C4-2B (cell line): ENCODE results near the gene LYSET.
A peak's percentile ranks its signal among the peaks of the same experiment; 100 is the strongest.

Source experiments
- H3K27ac ChIP-seq: fragments of 450-650 bp; 2 replicates; pipeline ENCODE4 v1.5.1; 2017
- ZFX ChIP-seq: fragments of 450-650 bp; IDR thresholded peaks from 2 replicates; pipeline ENCODE4 v1.6.1; 2017
- TF ChIP-seq, protein P1 (sequence below): fragments of 450-650 bp; conservative IDR thresholded peaks from 2 replicates; pipeline ENCODE4 v1.5.1; 2017; ENCODE audit warnings: mild to moderate bottlenecking

Gene LYSET, protein sequence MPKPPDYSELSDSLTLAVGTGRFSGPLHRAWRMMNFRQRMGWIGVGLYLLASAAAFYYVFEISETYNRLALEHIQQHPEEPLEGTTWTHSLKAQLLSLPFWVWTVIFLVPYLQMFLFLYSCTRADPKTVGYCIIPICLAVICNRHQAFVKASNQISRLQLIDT

DNA sequence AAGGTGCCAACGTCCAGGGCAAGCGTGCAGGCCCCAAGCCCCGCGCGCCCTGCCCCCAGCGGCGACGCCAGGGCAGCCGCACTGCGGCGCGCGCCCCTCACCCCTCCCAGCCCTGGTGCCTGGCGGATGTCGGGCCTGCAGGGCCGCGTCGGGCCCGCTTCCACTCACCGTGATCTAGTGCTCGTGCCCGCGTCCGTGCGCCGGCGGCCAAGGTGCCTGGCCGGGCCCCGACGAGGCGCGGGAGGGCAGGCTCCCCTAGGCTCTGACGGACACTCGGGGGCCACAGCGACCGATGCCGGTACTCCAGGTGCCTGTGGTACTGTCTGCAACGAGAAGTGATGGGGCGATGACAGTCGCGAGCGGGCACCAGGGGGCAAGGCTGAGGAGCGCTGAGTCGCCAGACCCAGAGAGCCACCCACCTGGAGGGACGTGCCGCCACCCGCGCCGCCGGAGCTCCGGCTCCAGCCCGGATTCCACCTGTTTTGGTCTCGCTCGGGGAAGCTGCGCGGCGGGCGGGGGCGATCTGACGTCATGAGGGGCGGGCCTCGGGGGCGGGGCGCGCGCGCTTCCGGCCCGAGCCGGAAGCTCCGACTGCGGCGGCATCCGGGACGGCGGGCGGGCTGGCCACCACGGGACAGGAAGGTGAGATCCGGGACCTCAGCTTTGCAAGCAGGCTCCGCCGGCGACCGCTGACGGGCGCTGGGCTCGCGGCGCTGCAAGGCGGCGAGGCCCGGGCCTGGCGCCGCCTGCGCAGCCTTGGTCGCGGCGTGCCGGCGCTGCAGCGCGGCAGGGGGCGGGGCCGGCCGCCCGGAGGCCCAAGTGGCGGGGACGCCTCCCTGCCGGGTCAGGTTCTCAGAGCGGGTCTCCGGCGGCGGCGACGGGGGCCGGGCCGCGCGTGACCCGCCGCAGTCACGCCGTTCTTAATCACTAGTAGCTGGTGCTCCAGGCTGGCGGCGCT, at the start of gene LYSET, which contains the start of gene MOAP1:
Gene LYSET, plus strand, starts transcription at position 927 of the 958 bp plus-strand sequence. CDS start 89 bp downstream, outside the sequence.
Gene MOAP1, minus strand, starts transcription at position 507 of the 958 bp plus-strand sequence. CDS start 655 bp downstream, outside the sequence.
- peak within 1 kb of the TSS; percentile 95 for H3K27ac ChIP-seq
- peak; percentile 97 for TF ChIP-seq ZFX
- TF ChIP-seq, protein P1, sequence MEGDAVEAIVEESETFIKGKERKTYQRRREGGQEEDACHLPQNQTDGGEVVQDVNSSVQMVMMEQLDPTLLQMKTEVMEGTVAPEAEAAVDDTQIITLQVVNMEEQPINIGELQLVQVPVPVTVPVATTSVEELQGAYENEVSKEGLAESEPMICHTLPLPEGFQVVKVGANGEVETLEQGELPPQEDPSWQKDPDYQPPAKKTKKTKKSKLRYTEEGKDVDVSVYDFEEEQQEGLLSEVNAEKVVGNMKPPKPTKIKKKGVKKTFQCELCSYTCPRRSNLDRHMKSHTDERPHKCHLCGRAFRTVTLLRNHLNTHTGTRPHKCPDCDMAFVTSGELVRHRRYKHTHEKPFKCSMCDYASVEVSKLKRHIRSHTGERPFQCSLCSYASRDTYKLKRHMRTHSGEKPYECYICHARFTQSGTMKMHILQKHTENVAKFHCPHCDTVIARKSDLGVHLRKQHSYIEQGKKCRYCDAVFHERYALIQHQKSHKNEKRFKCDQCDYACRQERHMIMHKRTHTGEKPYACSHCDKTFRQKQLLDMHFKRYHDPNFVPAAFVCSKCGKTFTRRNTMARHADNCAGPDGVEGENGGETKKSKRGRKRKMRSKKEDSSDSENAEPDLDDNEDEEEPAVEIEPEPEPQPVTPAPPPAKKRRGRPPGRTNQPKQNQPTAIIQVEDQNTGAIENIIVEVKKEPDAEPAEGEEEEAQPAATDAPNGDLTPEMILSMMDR: peak; percentile 49

GRCh38 chr14:93135399-93135798, 49.7 kb upstream of the LYSET start:
- H3K27ac ChIP-seq: peak overlapping the region; percentile 77
- TF ChIP-seq, protein P1: no peak
- TF ChIP-seq ZFX: no peak

GRCh38 chr14:93136009-93136408, 49.1 kb upstream of the LYSET start:
- peak overlapping the region; percentile 77 for H3K27ac ChIP-seq
- TF ChIP-seq, protein P1: no peak
- TF ChIP-seq ZFX: no peak

GRCh38 chr14:93136508-93136907, 48.6 kb upstream of the LYSET start:
- H3K27ac ChIP-seq: peak overlapping the region; percentile 77

DNA sequence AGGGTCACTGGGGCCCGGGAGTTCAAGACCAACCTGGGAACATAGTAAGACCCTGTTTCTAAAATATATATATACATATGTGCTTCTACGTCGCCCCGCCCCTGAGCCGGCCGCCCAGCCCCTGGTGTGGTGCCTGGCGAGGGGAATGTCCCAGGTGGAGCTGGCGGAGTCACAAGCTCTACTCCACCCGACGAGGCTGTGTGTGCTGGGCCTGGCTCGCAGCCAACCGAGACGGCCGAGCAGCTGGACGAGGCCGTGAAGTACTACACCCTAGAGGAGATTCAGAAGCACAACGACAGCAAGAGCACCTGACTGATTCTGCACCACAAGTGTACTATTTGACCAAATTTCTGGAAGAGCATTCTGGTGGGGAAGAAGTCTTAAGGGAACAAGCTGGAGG, 47.3 kb upstream of the LYSET start:
- TF ChIP-seq, protein P1: no peak
- TF ChIP-seq ZFX: no peak

GRCh38 chr14:93142854-93143652, 42.1 kb upstream of the LYSET start:
- H3K27ac ChIP-seq: no peak overlapping the region
- TF ChIP-seq, protein P1: no peak
- TF ChIP-seq ZFX: no peak

More for the DNA sequence above, 47.3 kb upstream of the LYSET start:
- H3K27ac ChIP-seq: no peak overlapping the region; the same call in 1 of the 2 replicates

- TF ChIP-seq, protein P1: no peak
- TF ChIP-seq ZFX: no peak
- H3K27ac ChIP-seq: no peak overlapping the region
These were observed 39.0 kb upstream of the LYSET start for GRCh38 chr14:93146119-93146518.
